GM18909 (cell line): ENCODE measurements around the gene MYL9.
"Not testable (repeated sequence)": the region's sequence is repeated elsewhere in the genome, so short reads cannot be mapped to it uniquely, and the experiment has no call there.

ENCODE experiments used
- ATAC-seq: cut with Tn5 transposase; IDR thresholded peaks from one replicate; pipeline ENCODE4 v1.9.1; 2021; ENCODE audit warnings: mild to moderate bottlenecking; ENCODE audit not compliant: unreplicated experiment, poor library complexity

MYL9 gene

DNA sequence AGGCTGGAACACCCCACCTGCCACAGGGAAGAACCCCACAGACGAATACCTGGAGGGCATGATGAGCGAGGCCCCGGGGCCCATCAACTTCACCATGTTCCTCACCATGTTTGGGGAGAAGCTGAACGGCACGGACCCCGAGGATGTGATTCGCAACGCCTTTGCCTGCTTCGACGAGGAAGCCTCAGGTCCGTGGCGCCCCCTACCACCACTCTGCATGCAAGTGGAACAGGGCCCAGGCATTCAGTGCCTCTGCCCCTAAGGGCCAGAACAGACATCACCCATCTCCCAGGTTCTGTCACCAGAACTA lies 6.6 kb downstream of the MYL9 start:
- no peak for ATAC-seq

GRCh38 chr20:36548704-36549627 lies 7.6 kb downstream of the MYL9 start:
- ATAC-seq = no peak

DNA sequence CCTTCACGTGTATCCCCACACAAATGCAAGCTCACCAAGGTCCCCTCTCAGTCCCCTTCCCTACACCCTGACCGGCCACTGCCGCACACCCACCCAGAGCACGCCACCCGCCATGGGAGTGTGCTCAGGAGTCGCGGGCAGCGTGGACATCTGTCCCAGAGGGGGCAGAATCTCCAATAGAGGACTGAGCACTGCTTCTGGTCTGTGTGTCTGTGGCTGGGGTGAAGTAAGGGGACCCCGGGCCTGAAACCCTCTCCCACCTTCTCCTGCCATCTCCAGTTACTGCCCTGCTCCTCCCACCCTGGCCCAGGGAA lies 8.3 kb downstream of the MYL9 start:
- no peak for ATAC-seq

DNA sequence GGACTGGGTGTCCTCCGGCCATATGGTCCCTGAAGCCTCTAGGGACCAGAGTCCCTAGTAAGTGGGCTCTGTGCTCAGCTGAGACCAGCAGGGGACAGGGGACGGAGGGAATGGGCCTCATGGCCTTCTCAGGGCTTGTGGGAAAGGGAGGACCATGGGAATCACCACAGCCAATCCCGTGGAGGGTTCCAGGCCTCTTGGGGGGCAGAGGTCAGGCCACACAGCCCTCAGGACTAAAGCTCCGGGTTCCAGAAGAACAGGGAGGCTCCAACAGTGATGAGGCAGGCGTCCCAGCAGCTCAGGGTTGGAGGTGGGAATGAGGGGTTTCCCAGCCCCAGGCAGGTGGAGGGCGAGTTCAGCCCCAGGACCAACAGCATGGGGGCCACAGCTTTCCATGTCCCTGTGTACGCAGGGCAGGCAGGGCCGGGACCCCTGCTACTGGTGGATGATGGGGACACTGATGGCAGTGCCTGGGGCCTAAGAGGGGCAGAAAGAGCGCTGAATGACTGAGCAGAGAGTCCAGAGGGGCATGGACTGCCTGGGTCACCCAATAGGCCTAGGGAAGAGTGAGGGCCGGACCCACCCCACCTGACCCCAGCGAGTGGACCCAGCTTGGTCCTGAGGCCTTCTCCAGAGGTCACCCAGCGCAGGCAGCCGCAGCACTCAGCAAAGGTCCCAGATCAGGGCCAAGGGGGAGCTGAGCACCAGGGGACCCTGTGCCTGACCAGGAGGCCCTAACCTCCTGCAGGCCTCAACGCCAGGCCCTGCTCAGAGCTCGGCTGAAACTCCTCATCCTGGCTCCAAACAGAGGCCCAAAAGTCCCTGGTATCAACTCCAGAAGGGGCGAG lies 8.8 kb downstream of the MYL9 start:
- ATAC-seq = no peak

- ATAC-seq = no peak
Observed at GRCh38 chr20:36550790-36551299, 9.5 kb downstream of the MYL9 start.

DNA sequence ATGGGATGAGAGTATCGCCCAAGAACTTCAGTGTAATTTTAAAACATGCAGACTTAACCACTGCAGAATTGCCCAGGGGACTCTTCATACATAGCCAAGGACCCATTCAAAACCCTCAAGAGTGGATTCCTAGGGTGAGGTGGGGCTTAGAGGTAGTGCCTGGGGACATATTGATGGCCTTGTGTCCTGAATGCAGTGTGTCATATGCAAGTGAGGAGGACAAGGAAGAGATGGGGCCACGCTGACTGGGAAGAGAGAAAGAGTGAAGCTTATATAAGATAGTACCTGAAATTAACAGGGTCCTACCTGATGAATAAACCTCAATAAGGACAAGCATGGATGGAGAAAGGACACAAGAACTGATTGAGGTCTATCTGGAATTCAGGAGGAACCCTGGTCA lies 13.9 kb downstream of the MYL9 start:
- no peak for ATAC-seq

DNA sequence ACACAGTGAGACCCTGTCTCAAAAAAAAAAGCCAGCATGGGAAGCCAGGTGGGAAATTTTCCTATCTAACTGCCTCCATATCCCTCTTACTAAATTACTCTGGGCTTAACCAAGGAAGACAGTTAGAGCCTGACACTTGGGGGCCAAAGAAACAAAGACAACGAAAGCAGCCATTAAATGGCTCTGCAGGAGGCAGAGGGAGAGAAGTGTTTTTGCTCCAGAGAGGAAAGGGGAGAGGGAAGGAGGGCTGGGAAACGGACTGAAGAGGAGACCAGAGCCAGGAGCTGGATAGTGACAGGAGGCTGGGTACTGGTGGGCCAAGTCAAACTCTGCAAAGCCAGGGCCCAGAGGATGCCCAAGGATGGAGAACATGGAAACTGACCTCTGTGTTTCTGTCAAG lies 21.4 kb downstream of the MYL9 start:
- ATAC-seq = no peak

DNA sequence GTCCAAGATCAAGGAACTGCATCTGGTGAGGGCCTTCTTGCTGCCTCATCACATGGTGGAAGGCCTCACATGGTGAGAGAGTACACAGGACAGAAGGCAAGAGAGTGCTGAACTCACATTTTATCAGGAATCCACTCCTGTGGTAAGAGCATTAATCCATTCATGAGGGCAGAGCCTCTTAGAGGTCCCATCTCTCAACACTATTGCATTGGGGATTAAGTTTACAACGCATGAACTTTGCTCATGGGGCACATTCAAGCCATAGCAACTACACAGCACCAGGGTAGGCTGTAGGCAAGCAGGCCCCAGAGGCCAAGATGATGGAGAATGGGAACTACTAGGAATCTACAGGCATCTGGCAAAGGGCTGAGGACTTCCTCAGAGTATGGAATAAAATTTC lies 22.1 kb downstream of the MYL9 start:
- ATAC-seq = no peak

- not testable (repeated sequence) for ATAC-seq
Observed at GRCh38 chr20:36564078-36564725, 22.9 kb downstream of the MYL9 start.

DNA sequence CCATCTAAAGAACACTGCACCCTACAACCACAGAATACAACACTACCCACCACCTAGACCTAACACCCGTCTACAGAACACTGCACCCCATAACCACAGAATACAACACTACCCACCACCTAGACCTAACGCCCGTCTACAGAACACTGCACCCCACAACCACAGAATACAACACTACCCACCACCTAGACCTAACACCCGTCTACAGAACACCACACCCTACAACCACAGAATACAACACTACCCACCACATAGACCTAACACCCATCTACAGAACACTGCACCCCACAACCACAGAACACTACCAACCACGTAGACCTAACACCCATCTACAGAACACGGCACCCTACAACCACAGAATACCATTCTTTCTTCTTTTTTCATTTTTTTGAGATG lies 23.4 kb downstream of the MYL9 start:
- ATAC-seq = not testable (repeated sequence)

- no peak for ATAC-seq
Observed at GRCh38 chr20:36565520-36565919, 24.2 kb downstream of the MYL9 start.

- no peak for ATAC-seq
Observed at GRCh38 chr20:36569847-36570429, 28.6 kb downstream of the MYL9 start.

- ATAC-seq = no peak
Observed at GRCh38 chr20:36571564-36572504, 30.5 kb downstream of the MYL9 start.

GRCh38 chr20:36572701-36573102 lies 31.4 kb downstream of the MYL9 start:
- peak; percentile 13 for ATAC-seq

GRCh38 chr20:36573103-36573797 lies 31.9 kb downstream of the MYL9 start, which contains the start of gene TGIF2:
Gene TGIF2, plus strand, starts transcription at chr20:36573597. Its CDS starts 5,178 bp downstream, at chr20:36578775.
- ATAC-seq = peak; percentile 66

DNA sequence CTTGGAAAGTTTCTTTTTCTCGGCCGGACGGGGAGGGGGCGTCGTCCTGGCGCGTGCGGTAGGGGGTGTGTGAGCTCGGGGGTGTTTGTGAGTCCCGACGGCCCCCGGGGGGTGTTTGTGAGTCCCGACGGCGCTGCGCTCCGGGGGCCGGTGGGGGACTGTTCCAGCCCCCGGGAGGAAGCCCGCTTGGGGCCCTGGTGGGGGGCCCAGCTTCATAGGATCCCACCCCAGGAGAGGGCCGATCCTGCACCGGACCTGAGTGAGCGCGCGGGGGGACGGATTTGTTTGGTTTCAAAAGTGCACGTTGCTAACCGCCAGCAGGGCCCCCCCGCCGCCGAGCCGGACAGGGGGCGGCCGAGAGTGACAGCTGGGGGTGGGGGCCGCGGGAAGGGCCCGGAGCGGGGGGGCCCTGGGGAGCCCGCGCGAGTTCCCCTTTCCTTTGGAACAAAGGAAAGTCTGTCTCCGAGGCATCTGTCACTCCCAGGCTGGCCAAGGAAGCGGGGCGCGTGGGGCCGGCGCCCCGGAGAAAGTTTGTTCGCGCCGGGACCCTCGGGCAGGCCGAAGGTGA lies 32.6 kb downstream of the MYL9 start:
- no peak for ATAC-seq

GRCh38 chr20:36574366-36575135 lies 33.2 kb downstream of the MYL9 start:
- no peak for ATAC-seq

- ATAC-seq = no peak
Observed at GRCh38 chr20:36576081-36576445, 34.7 kb downstream of the MYL9 start.
